Ishikawa (cell line): ENCODE data around the gene TRAPPC12.

ENCODE experiments used
- EGR1 ChIP-seq: IDR thresholded peaks from 2 replicates; pipeline ENCODE4 v1.6.1; 2012
- EP300 ChIP-seq: IDR thresholded peaks from 2 replicates; pipeline ENCODE4 v1.6.1; 2012; ENCODE audit warnings: borderline replicate concordance
- FOXM1 ChIP-seq: IDR thresholded peaks from 2 replicates; pipeline ENCODE4 v1.6.1; 2012; ENCODE audit warnings: low read depth, borderline replicate concordance
- NFIC ChIP-seq: IDR thresholded peaks from 2 replicates; pipeline ENCODE4 v1.6.1; 2012
- RAD21 ChIP-seq: IDR thresholded peaks from 2 replicates; pipeline ENCODE4 v1.6.1; 2012; ENCODE audit warnings: low read depth
- TAF1 ChIP-seq: IDR thresholded peaks from 2 replicates; pipeline ENCODE4 v1.6.1; 2012; ENCODE audit warnings: low read depth, mild to moderate bottlenecking
- TCF12 ChIP-seq: IDR thresholded peaks from 2 replicates; pipeline ENCODE4 v1.6.1; 2012; ENCODE audit warnings: low read depth
- YY1 ChIP-seq: IDR thresholded peaks from 2 replicates; pipeline ENCODE4 v1.6.1; 2012; ENCODE audit warnings: low read depth
- ZBTB7A ChIP-seq: IDR thresholded peaks from 2 replicates; pipeline ENCODE4 v1.6.1; 2012; ENCODE audit warnings: low read depth
- TF ChIP-seq, protein P1 (sequence below): IDR thresholded peaks from 2 replicates; pipeline ENCODE4 v1.6.1; 2012
- TF ChIP-seq, protein P2 (sequence below): IDR thresholded peaks from 2 replicates; pipeline ENCODE4 v1.6.1; 2012; ENCODE audit warnings: low read depth, mild to moderate bottlenecking

DNA sequence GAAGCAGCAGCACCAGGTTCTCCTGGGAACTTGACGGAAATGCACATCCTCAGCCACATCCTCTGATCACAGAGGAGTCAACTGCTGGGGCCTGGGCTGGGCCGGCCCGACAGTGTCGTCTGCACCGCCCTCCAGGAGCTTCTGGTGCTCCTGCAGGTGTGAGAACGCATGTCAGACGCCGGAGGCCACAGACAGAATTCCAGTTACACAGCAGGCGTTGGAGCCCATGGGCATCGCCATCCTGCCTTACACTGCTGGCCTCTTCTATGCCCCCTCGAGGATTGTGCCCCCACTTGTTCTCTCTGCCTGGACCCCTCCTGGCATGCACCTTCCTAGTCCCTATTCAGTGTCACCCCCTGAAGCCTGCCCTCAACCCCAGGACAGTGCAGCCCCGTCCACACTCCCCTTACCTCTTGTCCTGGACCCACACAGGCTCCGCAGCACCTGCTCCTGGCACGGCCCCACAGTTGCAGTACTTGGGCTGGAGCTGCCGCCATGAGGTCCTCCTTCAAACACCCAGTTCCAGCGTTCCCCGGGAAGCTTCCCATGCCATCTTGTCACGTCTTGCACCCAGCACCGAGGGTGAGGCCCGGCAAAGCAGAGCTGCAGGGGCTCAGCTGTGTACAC lies 102.4 kb downstream of the TRAPPC12 start:
- TF ChIP-seq TCF12: no peak
- TF ChIP-seq, protein P1, sequence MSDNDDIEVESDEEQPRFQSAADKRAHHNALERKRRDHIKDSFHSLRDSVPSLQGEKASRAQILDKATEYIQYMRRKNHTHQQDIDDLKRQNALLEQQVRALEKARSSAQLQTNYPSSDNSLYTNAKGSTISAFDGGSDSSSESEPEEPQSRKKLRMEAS: no peak
- no peak for TF ChIP-seq TAF1
- no peak for TF ChIP-seq EP300
- no peak for TF ChIP-seq EGR1
- TF ChIP-seq RAD21: no peak
- TF ChIP-seq FOXM1: no peak
- TF ChIP-seq, protein P2, sequence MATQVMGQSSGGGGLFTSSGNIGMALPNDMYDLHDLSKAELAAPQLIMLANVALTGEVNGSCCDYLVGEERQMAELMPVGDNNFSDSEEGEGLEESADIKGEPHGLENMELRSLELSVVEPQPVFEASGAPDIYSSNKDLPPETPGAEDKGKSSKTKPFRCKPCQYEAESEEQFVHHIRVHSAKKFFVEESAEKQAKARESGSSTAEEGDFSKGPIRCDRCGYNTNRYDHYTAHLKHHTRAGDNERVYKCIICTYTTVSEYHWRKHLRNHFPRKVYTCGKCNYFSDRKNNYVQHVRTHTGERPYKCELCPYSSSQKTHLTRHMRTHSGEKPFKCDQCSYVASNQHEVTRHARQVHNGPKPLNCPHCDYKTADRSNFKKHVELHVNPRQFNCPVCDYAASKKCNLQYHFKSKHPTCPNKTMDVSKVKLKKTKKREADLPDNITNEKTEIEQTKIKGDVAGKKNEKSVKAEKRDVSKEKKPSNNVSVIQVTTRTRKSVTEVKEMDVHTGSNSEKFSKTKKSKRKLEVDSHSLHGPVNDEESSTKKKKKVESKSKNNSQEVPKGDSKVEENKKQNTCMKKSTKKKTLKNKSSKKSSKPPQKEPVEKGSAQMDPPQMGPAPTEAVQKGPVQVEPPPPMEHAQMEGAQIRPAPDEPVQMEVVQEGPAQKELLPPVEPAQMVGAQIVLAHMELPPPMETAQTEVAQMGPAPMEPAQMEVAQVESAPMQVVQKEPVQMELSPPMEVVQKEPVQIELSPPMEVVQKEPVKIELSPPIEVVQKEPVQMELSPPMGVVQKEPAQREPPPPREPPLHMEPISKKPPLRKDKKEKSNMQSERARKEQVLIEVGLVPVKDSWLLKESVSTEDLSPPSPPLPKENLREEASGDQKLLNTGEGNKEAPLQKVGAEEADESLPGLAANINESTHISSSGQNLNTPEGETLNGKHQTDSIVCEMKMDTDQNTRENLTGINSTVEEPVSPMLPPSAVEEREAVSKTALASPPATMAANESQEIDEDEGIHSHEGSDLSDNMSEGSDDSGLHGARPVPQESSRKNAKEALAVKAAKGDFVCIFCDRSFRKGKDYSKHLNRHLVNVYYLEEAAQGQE: no peak
- no peak for TF ChIP-seq NFIC
- TF ChIP-seq YY1: no peak
- no peak for TF ChIP-seq ZBTB7A
